Neural cell (in vitro differentiated cells): ENCODE results near the gene ARHGAP25. TPM values are rescaled to one million over a fixed set of nuclear protein-coding genes. Genes with fewer than 3 reads are reported as not detected.

Source experiments
- H2AFZ ChIP-seq: fragments of 200-600, 300-800 bp; sonication (generic), shearing (Covaris generic); 2 replicates; pipeline ENCODE4 v1.6.0; 2014; ENCODE audit warnings: low read depth, mild to moderate bottlenecking, antibody characterized with exemption, low read length, moderate library complexity
- H3F3A ChIP-seq: fragments of 200-600 bp; shearing (Covaris generic); 2 replicates; pipeline ENCODE4 v1.6.1; 2016; ENCODE audit warnings: mild to moderate bottlenecking, moderate library complexity, mixed read lengths, antibody characterized with exemption, low read length; ENCODE audit not compliant: insufficient read depth, poor library complexity, severe bottlenecking
- H3K27ac ChIP-seq: fragments of 200-600, 300-800 bp; sonication (generic), shearing (Covaris generic); 2 replicates; pipeline ENCODE4 v1.5.1; 2014; ENCODE audit warnings: mild to moderate bottlenecking, low read length, moderate library complexity
- H3K27me3 ChIP-seq: fragments of 300-800, 200-600 bp; sonication (generic), shearing (Covaris generic); 2 replicates; pipeline ENCODE4 v1.6.0; 2014; ENCODE audit warnings: mild to moderate bottlenecking, low read depth, low read length, moderate library complexity; ENCODE audit not compliant: insufficient read depth
- H3K36me3 ChIP-seq: fragments of 300-800, 200-600 bp; sonication (generic), shearing (Covaris generic); 2 replicates; pipeline ENCODE4 v1.5.1; 2014; ENCODE audit warnings: mild to moderate bottlenecking, antibody characterized with exemption, low read length, moderate library complexity; ENCODE audit not compliant: insufficient read depth
- H3K4me2 ChIP-seq: fragments of 300-800, 200-600 bp; sonication (generic), shearing (Covaris generic); 2 replicates; pipeline ENCODE4 v1.6.0; 2014; ENCODE audit warnings: mild to moderate bottlenecking, low read length
- H3K4me3 ChIP-seq: fragments of 300-800, 200-600 bp; sonication (generic), shearing (Covaris generic); 2 replicates; pipeline ENCODE4 v1.5.1; 2014; ENCODE audit warnings: mild to moderate bottlenecking, low read length, moderate library complexity
- H3K79me2 ChIP-seq: fragments of 200-600 bp; shearing (Covaris generic); replicated peaks from 2 replicates; pipeline ENCODE4 v1.6.0; 2014; ENCODE audit warnings: mild to moderate bottlenecking, low read length, moderate library complexity; ENCODE audit not compliant: insufficient read depth
- H3K9ac ChIP-seq: fragments of 300-800, 200-600 bp; sonication (generic), shearing (Covaris generic); 2 replicates; pipeline ENCODE4 v1.6.1; 2016; ENCODE audit warnings: mild to moderate bottlenecking, low read length, mixed read lengths
- H3K9me2 ChIP-seq: fragments of 200-600 bp; shearing (Covaris generic); 2 replicates; pipeline ENCODE4 v1.6.1; 2016; ENCODE audit warnings: mild to moderate bottlenecking, low read length, mixed read lengths; ENCODE audit not compliant: insufficient read depth
- H3K9me3 ChIP-seq: fragments of 200-600, 300-800 bp; sonication (generic), shearing (Covaris generic); 2 replicates; pipeline ENCODE4 v1.6.1; 2016; ENCODE audit warnings: mild to moderate bottlenecking, mixed run types, low read length, moderate library complexity, mixed read lengths
- H4K20me1 ChIP-seq: fragments of 200-600 bp; shearing (Covaris generic); 2 replicates; pipeline ENCODE4 v1.6.1; 2016; ENCODE audit warnings: mild to moderate bottlenecking, mixed run types; ENCODE audit not compliant: insufficient read depth
- CTCF ChIP-seq: fragments of 450-650 bp; IDR thresholded peaks from 2 replicates; pipeline ENCODE4 v1.5.1; 2014; ENCODE audit warnings: antibody characterized with exemption, mild to moderate bottlenecking, moderate library complexity; ENCODE audit not compliant: poor library complexity, severe bottlenecking
- EP300 ChIP-seq: fragments of 450-650 bp; conservative IDR thresholded peaks from 2 replicates; pipeline ENCODE4 v1.6.1; 2014; ENCODE audit warnings: antibody characterized with exemption, mild to moderate bottlenecking, moderate library complexity; ENCODE audit not compliant: poor library complexity, severe bottlenecking
- EZH2 ChIP-seq: fragments of 200-600, 300-800 bp; shearing (Covaris generic), sonication (generic); IDR thresholded peaks from 2 replicates; pipeline ENCODE4 v1.6.1; 2014; ENCODE audit warnings: antibody characterized with exemption, low read length, borderline replicate concordance, mild to moderate bottlenecking; ENCODE audit not compliant: insufficient read depth, poor library complexity, severe bottlenecking
- MXI1 ChIP-seq: fragments of 450-650 bp; conservative IDR thresholded peaks from 2 replicates; pipeline ENCODE4 v1.6.1; 2014; ENCODE audit warnings: antibody characterized with exemption, mild to moderate bottlenecking; ENCODE audit not compliant: poor library complexity, severe bottlenecking
- POLR2AphosphoS5 ChIP-seq: IDR thresholded peaks from 2 replicates; pipeline ENCODE4 v1.6.1; 2012
- RAD21 ChIP-seq: fragments of 450-650 bp; conservative IDR thresholded peaks from 2 replicates; pipeline ENCODE4 v1.6.1; 2014; ENCODE audit warnings: antibody characterized with exemption, mild to moderate bottlenecking, moderate library complexity
- SMC3 ChIP-seq: fragments of 450-650 bp; conservative IDR thresholded peaks from 2 replicates; pipeline ENCODE4 v1.6.1; 2014; ENCODE audit warnings: antibody characterized with exemption, mild to moderate bottlenecking, moderate library complexity; ENCODE audit not compliant: poor library complexity
- TAF1 ChIP-seq: IDR thresholded peaks from 2 replicates; pipeline ENCODE4 v1.6.1; 2012; ENCODE audit warnings: low read depth
- polyA plus RNA-seq: library from polyadenylated mRNA; depleted of rRNA; stranded (reverse); fragments of >200 nt; gene quantifications from 2 replicates; pipeline ENCODE4 v1.2.3, GENCODE V29; 2014
- TF ChIP-seq, protein P1 (sequence below): IDR thresholded peaks from 2 replicates; pipeline ENCODE4 v1.6.1; 2012; ENCODE audit warnings: borderline replicate concordance

ARHGAP25 gene
- polyA plus RNA-seq, 1 donor from 2014 or later: not detected

GRCh38 chr2:68710336-68710735 lies 24.3 kb upstream of the ARHGAP25 start:
- Histone ChIP-seq H3K4me2 (no peak overlapping the region), H3K9me3 (no peaks in the 10 kb centered on the region)
- TF ChIP-seq EZH2 (no peak), CTCF (no peak), SMC3 (no peak), POLR2AphosphoS5 (no peak), RAD21 (no peak), EP300 (no peak), MXI1 (no peak), TAF1 (no peak)
- TF ChIP-seq, protein P1, sequence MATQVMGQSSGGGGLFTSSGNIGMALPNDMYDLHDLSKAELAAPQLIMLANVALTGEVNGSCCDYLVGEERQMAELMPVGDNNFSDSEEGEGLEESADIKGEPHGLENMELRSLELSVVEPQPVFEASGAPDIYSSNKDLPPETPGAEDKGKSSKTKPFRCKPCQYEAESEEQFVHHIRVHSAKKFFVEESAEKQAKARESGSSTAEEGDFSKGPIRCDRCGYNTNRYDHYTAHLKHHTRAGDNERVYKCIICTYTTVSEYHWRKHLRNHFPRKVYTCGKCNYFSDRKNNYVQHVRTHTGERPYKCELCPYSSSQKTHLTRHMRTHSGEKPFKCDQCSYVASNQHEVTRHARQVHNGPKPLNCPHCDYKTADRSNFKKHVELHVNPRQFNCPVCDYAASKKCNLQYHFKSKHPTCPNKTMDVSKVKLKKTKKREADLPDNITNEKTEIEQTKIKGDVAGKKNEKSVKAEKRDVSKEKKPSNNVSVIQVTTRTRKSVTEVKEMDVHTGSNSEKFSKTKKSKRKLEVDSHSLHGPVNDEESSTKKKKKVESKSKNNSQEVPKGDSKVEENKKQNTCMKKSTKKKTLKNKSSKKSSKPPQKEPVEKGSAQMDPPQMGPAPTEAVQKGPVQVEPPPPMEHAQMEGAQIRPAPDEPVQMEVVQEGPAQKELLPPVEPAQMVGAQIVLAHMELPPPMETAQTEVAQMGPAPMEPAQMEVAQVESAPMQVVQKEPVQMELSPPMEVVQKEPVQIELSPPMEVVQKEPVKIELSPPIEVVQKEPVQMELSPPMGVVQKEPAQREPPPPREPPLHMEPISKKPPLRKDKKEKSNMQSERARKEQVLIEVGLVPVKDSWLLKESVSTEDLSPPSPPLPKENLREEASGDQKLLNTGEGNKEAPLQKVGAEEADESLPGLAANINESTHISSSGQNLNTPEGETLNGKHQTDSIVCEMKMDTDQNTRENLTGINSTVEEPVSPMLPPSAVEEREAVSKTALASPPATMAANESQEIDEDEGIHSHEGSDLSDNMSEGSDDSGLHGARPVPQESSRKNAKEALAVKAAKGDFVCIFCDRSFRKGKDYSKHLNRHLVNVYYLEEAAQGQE: no peak

DNA sequence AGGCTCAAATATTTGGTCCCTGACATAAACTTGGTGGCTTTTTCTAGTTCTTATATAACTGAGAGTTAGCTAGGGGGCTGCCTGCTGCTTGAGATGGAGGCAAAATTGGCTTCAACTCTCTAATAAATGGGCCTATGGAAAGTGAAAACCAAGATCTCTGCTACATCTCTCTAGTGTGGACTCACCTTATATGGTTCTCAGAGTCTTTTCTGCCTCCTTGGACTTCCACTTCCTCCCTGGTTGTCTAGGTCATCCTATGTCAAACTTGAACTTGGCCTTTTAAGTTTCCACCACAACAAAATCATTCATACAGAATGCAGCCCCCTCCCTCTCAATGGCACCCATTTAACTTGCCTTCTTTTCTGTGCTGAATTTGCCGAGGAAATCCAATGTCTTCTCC lies 23.9 kb upstream of the ARHGAP25 start:
- Histone ChIP-seq H3K9me2 (no peaks in the 10 kb centered on the region), H3K36me3 (no peaks in the 10 kb centered on the region), H3K9ac (no peak overlapping the region), H3K4me2 (no peak overlapping the region), H3K4me3 (no peak overlapping the region), H3K9me3 (no peaks in the 10 kb centered on the region), H3K27ac (no peak overlapping the region), H3K79me2 (no peaks in the 10 kb centered on the region), H4K20me1 (no peaks in the 10 kb centered on the region), H3F3A (no peaks in the 10 kb centered on the region), H2AFZ (no peak overlapping the region), H3K27me3 (no peaks in the 10 kb centered on the region)
- TF ChIP-seq SMC3 (no peak), MXI1 (no peak), EP300 (no peak), POLR2AphosphoS5 (no peak), RAD21 (no peak), CTCF (no peak), EZH2 (no peak)
- TF ChIP-seq, protein P1: no peak

More at GRCh38 chr2:68710336-68710735, 24.3 kb upstream of the ARHGAP25 start:
- Histone ChIP-seq H3K4me3 (no peak overlapping the region), H4K20me1 (no peaks in the 10 kb centered on the region), H3F3A (no peaks in the 10 kb centered on the region), H3K27ac (no peak overlapping the region), H3K79me2 (no peaks in the 10 kb centered on the region), H3K27me3 (no peaks in the 10 kb centered on the region), H3K9me2 (no peaks in the 10 kb centered on the region), H3K9ac (no peak overlapping the region), H3K36me3 (no peaks in the 10 kb centered on the region), H2AFZ (no peak overlapping the region)
